ENCODE results near the gene YY1AP1. TPM values are rescaled to one million over a fixed set of nuclear protein-coding genes. Genes with fewer than 3 reads are reported as not detected.

YY1AP1 gene
- total and polyA plus RNA-seq, 9 donors: 43.4 to 156 (median 106) TPM

GRCh38 chr1:155609515-155610256 is 78.9 kb downstream of the YY1AP1 start, which contains the start of gene MSTO1:
Gene MSTO1 (plus strand): TSS chr1:155610218. CDS start chr1:155610249, 31 bp downstream.
- no peak for TF ChIP-seq EP300 (IDR thresholded peaks at IDR 0.05)
- TF ChIP-seq POLR2A (IDR thresholded peaks at IDR 0.05): no peak
- TF ChIP-seq, protein P1, sequence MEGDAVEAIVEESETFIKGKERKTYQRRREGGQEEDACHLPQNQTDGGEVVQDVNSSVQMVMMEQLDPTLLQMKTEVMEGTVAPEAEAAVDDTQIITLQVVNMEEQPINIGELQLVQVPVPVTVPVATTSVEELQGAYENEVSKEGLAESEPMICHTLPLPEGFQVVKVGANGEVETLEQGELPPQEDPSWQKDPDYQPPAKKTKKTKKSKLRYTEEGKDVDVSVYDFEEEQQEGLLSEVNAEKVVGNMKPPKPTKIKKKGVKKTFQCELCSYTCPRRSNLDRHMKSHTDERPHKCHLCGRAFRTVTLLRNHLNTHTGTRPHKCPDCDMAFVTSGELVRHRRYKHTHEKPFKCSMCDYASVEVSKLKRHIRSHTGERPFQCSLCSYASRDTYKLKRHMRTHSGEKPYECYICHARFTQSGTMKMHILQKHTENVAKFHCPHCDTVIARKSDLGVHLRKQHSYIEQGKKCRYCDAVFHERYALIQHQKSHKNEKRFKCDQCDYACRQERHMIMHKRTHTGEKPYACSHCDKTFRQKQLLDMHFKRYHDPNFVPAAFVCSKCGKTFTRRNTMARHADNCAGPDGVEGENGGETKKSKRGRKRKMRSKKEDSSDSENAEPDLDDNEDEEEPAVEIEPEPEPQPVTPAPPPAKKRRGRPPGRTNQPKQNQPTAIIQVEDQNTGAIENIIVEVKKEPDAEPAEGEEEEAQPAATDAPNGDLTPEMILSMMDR (IDR thresholded peaks at IDR 0.05): no peak
- Histone ChIP-seq H3K36me3 (no peaks in the 10 kb centered on the region), H3K27ac (peak within 1 kb of the TSS in 1 of 2 donors; percentile 66), H3K4me1 (ENCODE audit: insufficient read depth) (no peaks in the 10 kb centered on the region), H3K9me3 (no peaks in the 10 kb centered on the region), H3K4me3 (peak within 1 kb of the TSS; percentile 58), H3K27me3 (no peaks in the 10 kb centered on the region)
- WGBS, 3 donors: 6 to 12% (median 6%) methylated on average over 31 to 46 of the region's 47 CpGs
- peak; percentile 94 to 96 (median 95) for DNase-seq
- intact Hi-C loops (cut with DNase I): loop anchor here in 1 of 4 donors (5.0 kb wide), 1 partner anchor 47 kb away; the partner anchor contains the start of gene ASH1L

Other genes with a start within 250 kb of the YY1AP1 start
- 10 to 100 TPM; 58.6 to 98.4 (median 77.5) TPM for gene ASH1L, start 126.0 kb downstream of the YY1AP1 start, total RNA-seq
- gene ASH1L, start 126.0 kb downstream of the YY1AP1 start, polyA plus RNA-seq: 10 to 100 TPM; 16.2 to 33.9 TPM
- gene MSTO1, start 78.6 kb downstream of the YY1AP1 start, total RNA-seq: 10 to 100 TPM; 13.8 to 96.2 (median 51.5) TPM
- gene MSTO1, start 78.6 kb downstream of the YY1AP1 start, polyA plus RNA-seq: 10 to 100 TPM; 26.2 to 38.9 TPM
- 100 to 1,000 TPM in 1 of 7 donors, 10 to 100 TPM in 6; 56.9 to 140 (median 61.4) TPM for gene DAP3, start 317 bp upstream of the YY1AP1 start, total RNA-seq
- 100 to 1,000 TPM in 1 of 2 donors, 10 to 100 TPM in 1; 43.7 to 128 TPM for gene DAP3, start 317 bp upstream of the YY1AP1 start, polyA plus RNA-seq
- gene GON4L, start 168.4 kb upstream of the YY1AP1 start, total RNA-seq: 10 to 100 TPM; 20.6 to 57.5 (median 42.5) TPM
- 10 to 100 TPM; 16.0 to 29.4 TPM for gene GON4L, start 168.4 kb upstream of the YY1AP1 start, polyA plus RNA-seq
- gene SYT11, start 170.8 kb upstream of the YY1AP1 start, total RNA-seq: 10 to 100 TPM; 10.1 to 27.9 (median 19.7) TPM
- 10 to 100 TPM; 12.5 to 48.9 TPM for gene SYT11, start 170.8 kb upstream of the YY1AP1 start, polyA plus RNA-seq
- gene RIT1, start 222.6 kb upstream of the YY1AP1 start, total RNA-seq: 10 to 100 TPM; 10.9 to 26.9 (median 23.0) TPM
- gene RIT1, start 222.6 kb upstream of the YY1AP1 start, polyA plus RNA-seq: 10 to 100 TPM in 1 of 2 donors, 1 to 10 TPM in 1; 8.6 to 20.2 TPM
- gene KHDC4, start 245.6 kb upstream of the YY1AP1 start, total RNA-seq: 10 to 100 TPM; 38.1 to 61.1 (median 46.4) TPM
- 10 to 100 TPM; 35.4 to 47.1 TPM for gene KHDC4, start 245.6 kb upstream of the YY1AP1 start, polyA plus RNA-seq